HCT116 (cell line): Measurements from ENCODE around the gene PSME3IP1.

ENCODE experiments used
- CTCF ChIP-seq, 3 experiments: fragments of 200-600 bp in 1 of 3; sonication (generic) in 1 of 3; IDR thresholded peaks in 2 of 3; conservative IDR thresholded peaks in 1 of 3; 2 replicates each; pipeline ENCODE4 v1.5.1; 2012 to 2017; ENCODE audit warnings: low read depth in 2 of 3, low read length in 2 of 3, antibody characterized with exemption in 1 of 3, borderline replicate concordance in 1 of 3, control low read depth in 1 of 3, mild to moderate bottlenecking in 1 of 3, mixed read lengths in 1 of 3, mixed run types in 1 of 3, moderate library complexity in 1 of 3; ENCODE audit not compliant: insufficient read depth in 1 of 3
- EGR1 ChIP-seq: IDR thresholded peaks from 2 replicates; pipeline ENCODE4 v1.6.1; 2012; ENCODE audit warnings: low read depth
- POLR2A ChIP-seq: IDR thresholded peaks from 2 replicates; pipeline ENCODE4 v1.7.0; 2011; ENCODE audit warnings: borderline replicate concordance; ENCODE audit not compliant: insufficient read depth, insufficient read length; ENCODE audit errors: extremely low read depth

- TF ChIP-seq CTCF (IDR thresholded peaks at IDR 0.05 in 2 of 3, conservative IDR thresholded peaks at IDR 0.05 in 1 of 3; ENCODE audit: borderline replicate concordance in 1 of 3, insufficient read depth in 1 of 3, low read depth in 2 of 3, low read length in 2 of 3) (no peak), EGR1 (no peak), POLR2A (no peak)
Observed at GRCh38 chr16:57165938-57166337, 19.9 kb downstream of the PSME3IP1 start.
